ENCODE data around the gene TNRC6B. TPM values are rescaled to one million over a fixed set of nuclear protein-coding genes. Genes with fewer than 3 reads are reported as not detected.

The TNRC6B gene
- total RNA-seq, 1 donor from 2014 or later = 60.0 TPM

DNA sequence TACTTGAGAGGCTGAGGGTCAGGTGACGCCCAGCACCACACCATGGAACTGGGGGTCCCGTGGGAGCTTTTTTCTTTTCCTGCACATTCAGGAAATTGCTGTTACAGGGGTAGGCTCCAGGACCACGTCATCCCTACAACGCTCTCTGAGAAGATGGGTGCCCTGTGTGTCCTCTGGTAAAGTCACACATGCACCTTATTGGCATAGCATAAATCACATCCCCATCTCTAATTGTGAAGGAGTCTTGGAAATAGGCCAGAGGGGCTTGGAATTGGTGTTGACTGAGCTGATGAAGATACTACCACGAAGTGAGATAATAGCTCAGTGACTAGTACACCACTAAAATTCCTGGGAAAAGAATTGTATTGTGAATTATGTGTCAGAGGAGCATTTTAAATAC lies 57.6 kb downstream of the TNRC6B start:
- H3K27ac Mint-ChIP-seq = no peak overlapping the region
- DNase-seq (ENCODE audit: low spot score) = no peak
- peaks cover 100% of the 10 kb centered on the region for H3K79me2 ChIP-seq (ENCODE audit: low read depth)

DNA sequence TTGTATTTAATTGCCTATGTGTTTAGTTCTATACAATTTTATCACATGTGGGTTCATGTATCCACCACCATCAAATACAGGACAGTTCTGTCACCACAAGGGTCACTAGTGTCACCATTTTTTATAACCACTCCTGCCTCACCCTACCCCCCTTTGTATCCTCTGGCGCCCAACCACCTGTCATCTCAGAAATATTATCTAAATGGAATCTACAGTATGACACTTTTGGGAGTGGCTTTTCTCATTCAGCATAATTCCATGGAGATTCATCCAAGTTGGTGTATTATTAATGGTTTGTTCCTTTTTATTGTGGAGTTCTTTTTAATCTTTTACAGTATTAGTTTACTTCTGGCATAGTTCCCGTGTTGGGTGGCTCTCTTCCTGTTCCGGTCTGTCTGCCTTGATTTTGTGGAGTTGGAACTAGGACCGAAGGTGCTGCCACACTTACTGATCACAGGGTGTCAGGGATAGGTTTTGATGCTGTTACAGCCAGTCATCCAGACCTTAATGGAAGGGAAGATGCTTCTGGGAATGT lies 58.5 kb downstream of the TNRC6B start:
- no peak overlapping the region for H2AFZ ChIP-seq (replicated peaks)
- H3K4me3 ChIP-seq = no peak overlapping the region
- Mint-ChIP-seq H3K4me1 (peaks cover 34% of the 10 kb centered on the region), H3K9me3 (no peaks in the 10 kb centered on the region), H3K4me3 (no peak overlapping the region), H3K36me3 (peaks cover 13% of the 10 kb centered on the region), H3K27me3 (ENCODE audit: insufficient read depth, low read depth) (peaks cover 8% of the 10 kb centered on the region), H3K27ac (no peak overlapping the region)
- peaks cover 97% of the 10 kb centered on the region for H4K20me1 ChIP-seq (ENCODE audit: low read depth)
- H3K27ac ChIP-seq = no peak overlapping the region
- TF ChIP-seq, protein P1, sequence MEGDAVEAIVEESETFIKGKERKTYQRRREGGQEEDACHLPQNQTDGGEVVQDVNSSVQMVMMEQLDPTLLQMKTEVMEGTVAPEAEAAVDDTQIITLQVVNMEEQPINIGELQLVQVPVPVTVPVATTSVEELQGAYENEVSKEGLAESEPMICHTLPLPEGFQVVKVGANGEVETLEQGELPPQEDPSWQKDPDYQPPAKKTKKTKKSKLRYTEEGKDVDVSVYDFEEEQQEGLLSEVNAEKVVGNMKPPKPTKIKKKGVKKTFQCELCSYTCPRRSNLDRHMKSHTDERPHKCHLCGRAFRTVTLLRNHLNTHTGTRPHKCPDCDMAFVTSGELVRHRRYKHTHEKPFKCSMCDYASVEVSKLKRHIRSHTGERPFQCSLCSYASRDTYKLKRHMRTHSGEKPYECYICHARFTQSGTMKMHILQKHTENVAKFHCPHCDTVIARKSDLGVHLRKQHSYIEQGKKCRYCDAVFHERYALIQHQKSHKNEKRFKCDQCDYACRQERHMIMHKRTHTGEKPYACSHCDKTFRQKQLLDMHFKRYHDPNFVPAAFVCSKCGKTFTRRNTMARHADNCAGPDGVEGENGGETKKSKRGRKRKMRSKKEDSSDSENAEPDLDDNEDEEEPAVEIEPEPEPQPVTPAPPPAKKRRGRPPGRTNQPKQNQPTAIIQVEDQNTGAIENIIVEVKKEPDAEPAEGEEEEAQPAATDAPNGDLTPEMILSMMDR (IDR thresholded peaks at IDR 0.05) = no peak
- TF ChIP-seq EZH2 (IDR thresholded peaks at IDR 0.05) (no peak), EZH2phosphoT487 (IDR thresholded peaks at IDR 0.05) (no peak)
- peaks cover 100% of the 10 kb centered on the region for H3K79me2 ChIP-seq (ENCODE audit: low read depth)
- H3F3A ChIP-seq (ENCODE audit: low read depth) = peaks cover 14% of the 10 kb centered on the region
- no peak overlapping the region for H3K9ac ChIP-seq
- H3K9me3 ChIP-seq (ENCODE audit: low read depth) = no peaks in the 10 kb centered on the region
- peaks cover 41% of the 10 kb centered on the region for H3K4me1 ChIP-seq
- no peak overlapping the region for H3K4me2 ChIP-seq
- peaks cover 8% of the 10 kb centered on the region for H3K36me3 ChIP-seq
- H3K27me3 ChIP-seq = no peaks in the 10 kb centered on the region
- no peak for DNase-seq (ENCODE audit: low spot score)

More for the DNA sequence above, 57.6 kb downstream of the TNRC6B start:
- no peak overlapping the region for H3K4me3 Mint-ChIP-seq
- Histone ChIP-seq H2AFZ (replicated peaks) (no peak overlapping the region), H3K9me3 (ENCODE audit: low read depth) (no peaks in the 10 kb centered on the region), H3K36me3 (peaks cover 12% of the 10 kb centered on the region), H3K9ac (no peak overlapping the region), H3K4me3 (no peak overlapping the region), H3K27ac (no peak overlapping the region), H3K4me2 (no peak overlapping the region), H3F3A (ENCODE audit: low read depth) (peaks cover 14% of the 10 kb centered on the region), H4K20me1 (ENCODE audit: low read depth) (peaks cover 97% of the 10 kb centered on the region), H3K4me1 (peaks cover 32% of the 10 kb centered on the region), H3K27me3 (no peaks in the 10 kb centered on the region)
- no peaks in the 10 kb centered on the region for H3K9me3 Mint-ChIP-seq
- H3K4me1 Mint-ChIP-seq = peaks cover 25% of the 10 kb centered on the region
- peaks cover 7% of the 10 kb centered on the region for H3K27me3 Mint-ChIP-seq (ENCODE audit: insufficient read depth, low read depth)
- peaks cover 16% of the 10 kb centered on the region for H3K36me3 Mint-ChIP-seq
- no peak for TF ChIP-seq EZH2phosphoT487 (IDR thresholded peaks at IDR 0.05)
- no peak for TF ChIP-seq EZH2 (IDR thresholded peaks at IDR 0.05)
- TF ChIP-seq, protein P1 (IDR thresholded peaks at IDR 0.05) = no peak

DNA sequence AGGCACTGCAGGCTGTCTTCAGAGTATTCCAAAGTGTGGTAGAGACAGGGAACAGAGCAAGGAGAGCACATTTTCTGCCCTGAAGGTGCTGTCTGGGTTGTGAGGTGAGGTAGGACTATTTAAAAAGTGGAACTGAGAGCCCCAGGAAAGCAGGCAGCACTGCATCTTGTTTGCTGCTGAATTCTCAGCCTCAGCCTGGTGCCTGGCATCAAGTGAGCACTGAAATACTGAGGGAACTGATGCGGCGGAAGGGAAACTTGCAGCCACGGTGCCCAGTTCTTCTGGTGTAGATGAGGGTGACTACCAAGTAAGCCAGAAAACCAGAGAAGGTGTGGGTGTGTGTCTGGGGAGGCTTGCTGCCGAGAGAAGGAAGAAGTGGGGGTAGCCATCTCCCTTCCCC lies 59.5 kb downstream of the TNRC6B start:
- TF ChIP-seq, protein P1 (IDR thresholded peaks at IDR 0.05) = no peak
- TF ChIP-seq EZH2phosphoT487 (IDR thresholded peaks at IDR 0.05) = no peak
- TF ChIP-seq EZH2 (IDR thresholded peaks at IDR 0.05) = no peak
- peaks cover 43% of the 10 kb centered on the region for H3K4me1 Mint-ChIP-seq
- H3K27me3 ChIP-seq = no peaks in the 10 kb centered on the region
- no peak for DNase-seq (ENCODE audit: low spot score)
- H3K9me3 ChIP-seq (ENCODE audit: low read depth) = no peaks in the 10 kb centered on the region
- H3K27me3 Mint-ChIP-seq (ENCODE audit: insufficient read depth, low read depth) = peaks cover 8% of the 10 kb centered on the region
- H3K4me3 ChIP-seq = no peak overlapping the region
- no peaks in the 10 kb centered on the region for H3K36me3 ChIP-seq
- no peaks in the 10 kb centered on the region for H3K9me3 Mint-ChIP-seq
- peaks cover 8% of the 10 kb centered on the region for H3K36me3 Mint-ChIP-seq
- no peak overlapping the region for H3K9ac ChIP-seq
- peaks cover 98% of the 10 kb centered on the region for H4K20me1 ChIP-seq (ENCODE audit: low read depth)
- no peak overlapping the region for H3K4me2 ChIP-seq
- H3K79me2 ChIP-seq (ENCODE audit: low read depth) = peaks cover 100% of the 10 kb centered on the region
- no peak overlapping the region for H3K4me3 Mint-ChIP-seq
- no peak overlapping the region for H3K27ac Mint-ChIP-seq
- peaks cover 46% of the 10 kb centered on the region for H3K4me1 ChIP-seq
- H3F3A ChIP-seq (ENCODE audit: low read depth) = peaks cover 14% of the 10 kb centered on the region
- no peak overlapping the region for H2AFZ ChIP-seq (replicated peaks)
- no peak overlapping the region for H3K27ac ChIP-seq

Data from neural progenitor cell (in vitro differentiated cells).